ENCODE measurements around the gene ADCY1.

- TF ChIP-seq CTCF (IDR thresholded peaks at IDR 0.05), result no peak
- TF ChIP-seq POLR2A (IDR thresholded peaks at IDR 0.05), result no peak
- no peak for TF ChIP-seq EP300 (IDR thresholded peaks at IDR 0.05)
- TF ChIP-seq POLR2AphosphoS5 (IDR thresholded peaks at IDR 0.05), result no peak
Observed at GRCh38 chr7:45625714-45626440, 51.7 kb downstream of the ADCY1 start.
